Dermis blood vessel endothelial cell (primary cell): Measurements from ENCODE around the gene CTSD. TPM values are rescaled to one million over a fixed set of nuclear protein-coding genes. Genes with fewer than 3 reads are reported as not detected.
A peak's percentile ranks its signal among the peaks of the same experiment; 100 is the strongest.
"Not testable (repeated sequence)": the region's sequence is repeated elsewhere in the genome, so short reads cannot be mapped to it uniquely, and the experiment has no call there.

Experiments used
- DNase-seq: peaks from one replicate; pipeline ENCODE4 v3.0.0; 2010
- total RNA-seq: library from RNA; depleted of rRNA; stranded (reverse); fragments of >200 nt; gene quantifications from 2 replicates; pipeline ENCODE4 v1.2.3, GENCODE V29; 2014

CTSD gene
- total RNA-seq, 1 donor from 2014 or later: 383 TPM

DNA sequence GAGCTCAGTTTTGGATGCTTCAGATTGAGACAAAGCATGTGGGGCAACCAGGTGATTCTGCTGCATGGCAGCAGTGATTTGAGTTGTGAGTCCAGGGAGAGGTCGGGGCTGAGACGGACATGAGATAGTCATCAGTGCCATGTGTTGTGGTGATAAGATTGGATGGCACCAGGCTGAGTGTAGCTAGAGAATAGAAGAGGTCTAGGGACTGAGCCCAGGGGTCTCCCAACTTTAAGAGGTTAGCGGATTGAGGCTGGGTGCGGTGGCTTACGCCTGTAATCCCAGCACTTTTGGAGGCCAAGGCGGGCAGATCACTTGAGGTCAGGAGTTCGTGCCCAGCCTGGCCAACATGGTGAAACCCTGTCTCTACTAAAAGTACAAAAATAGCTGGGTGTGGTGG is 6.3 kb upstream of the CTSD start:
- no peak for DNase-seq

DNA sequence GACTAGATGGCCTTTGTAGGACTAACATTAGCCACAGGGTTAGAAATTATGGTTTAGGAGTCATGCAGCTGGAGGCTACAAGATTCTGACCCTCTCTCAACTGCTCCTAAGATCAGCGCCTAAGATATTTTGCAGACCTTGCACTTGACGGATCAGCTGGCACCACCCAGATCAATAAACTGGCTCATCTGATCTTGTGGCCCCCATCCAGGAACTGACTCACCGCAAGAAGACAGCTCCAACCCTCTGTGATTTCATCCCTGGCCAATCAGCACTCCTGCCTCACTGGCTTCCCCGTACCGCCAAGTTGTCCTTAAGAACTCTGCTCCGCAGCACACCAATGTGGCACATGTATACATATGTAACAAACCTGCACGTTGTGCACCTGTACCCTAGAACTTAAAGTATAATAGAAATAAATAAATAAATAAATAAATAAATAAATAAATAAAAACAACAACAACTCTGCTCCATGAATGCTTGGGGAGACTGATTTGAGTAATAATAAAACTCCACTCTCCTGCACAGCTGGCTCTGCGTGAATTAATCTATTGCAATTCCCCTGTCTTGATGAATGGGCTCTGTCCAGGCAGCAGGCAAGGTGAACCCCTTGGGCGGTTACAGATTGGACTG is 5.7 kb upstream of the CTSD start:
- not testable (repeated sequence) for DNase-seq

DNA sequence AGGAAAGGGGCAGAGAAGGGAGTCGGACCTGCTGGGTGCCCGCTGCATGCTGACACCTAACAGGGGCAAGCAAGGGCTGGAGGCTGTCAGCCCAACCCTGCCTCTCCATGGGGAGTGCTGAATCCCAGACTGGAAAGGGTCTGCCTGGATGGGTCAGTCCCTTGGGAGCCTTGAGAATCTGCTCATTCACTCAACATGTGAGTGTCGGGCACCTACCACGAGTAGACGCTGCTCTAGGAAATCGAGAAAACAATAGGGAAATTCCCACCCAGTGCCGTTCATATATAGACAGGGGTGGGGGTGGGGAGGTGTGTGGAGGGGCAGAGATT is 4.4 kb upstream of the CTSD start:
- DNase-seq: no peak

DNA sequence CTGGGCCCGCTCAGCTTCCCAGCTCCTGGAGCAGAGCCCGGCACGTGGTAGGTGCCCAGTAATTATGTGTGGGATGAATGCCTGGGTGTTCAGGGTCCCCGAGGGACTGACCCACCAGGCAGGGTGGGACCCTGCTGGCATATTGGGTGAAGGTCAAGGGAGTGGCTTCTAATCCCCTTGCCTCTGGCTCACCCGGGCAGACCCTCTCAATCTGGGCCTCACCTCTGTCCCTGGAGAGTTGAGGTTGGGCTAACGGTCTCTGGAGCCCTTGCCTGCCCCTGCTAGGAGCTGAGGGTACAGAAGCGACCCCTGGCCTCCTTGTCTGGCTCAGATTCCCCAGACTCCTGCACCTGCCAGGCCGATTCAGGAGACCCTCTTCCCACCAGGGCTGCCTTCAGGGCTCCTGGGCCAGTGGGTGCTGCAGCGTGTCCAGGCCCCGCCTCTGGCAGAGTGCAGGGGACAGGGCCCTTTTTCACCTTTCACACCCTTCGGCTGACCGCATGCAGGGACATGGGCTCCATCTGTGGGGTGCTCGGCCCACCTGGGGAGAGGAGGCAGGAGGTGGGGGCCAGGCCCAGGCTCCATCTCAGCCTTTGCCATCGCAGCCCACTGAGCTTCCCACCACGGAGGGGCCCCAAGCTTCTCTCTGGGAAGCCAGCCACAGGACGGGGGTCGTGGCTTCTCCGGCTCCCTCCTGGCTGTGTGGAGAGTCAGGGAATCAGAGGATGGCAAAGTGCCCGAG is 3.8 kb upstream of the CTSD start:
- DNase-seq: no peak

DNA sequence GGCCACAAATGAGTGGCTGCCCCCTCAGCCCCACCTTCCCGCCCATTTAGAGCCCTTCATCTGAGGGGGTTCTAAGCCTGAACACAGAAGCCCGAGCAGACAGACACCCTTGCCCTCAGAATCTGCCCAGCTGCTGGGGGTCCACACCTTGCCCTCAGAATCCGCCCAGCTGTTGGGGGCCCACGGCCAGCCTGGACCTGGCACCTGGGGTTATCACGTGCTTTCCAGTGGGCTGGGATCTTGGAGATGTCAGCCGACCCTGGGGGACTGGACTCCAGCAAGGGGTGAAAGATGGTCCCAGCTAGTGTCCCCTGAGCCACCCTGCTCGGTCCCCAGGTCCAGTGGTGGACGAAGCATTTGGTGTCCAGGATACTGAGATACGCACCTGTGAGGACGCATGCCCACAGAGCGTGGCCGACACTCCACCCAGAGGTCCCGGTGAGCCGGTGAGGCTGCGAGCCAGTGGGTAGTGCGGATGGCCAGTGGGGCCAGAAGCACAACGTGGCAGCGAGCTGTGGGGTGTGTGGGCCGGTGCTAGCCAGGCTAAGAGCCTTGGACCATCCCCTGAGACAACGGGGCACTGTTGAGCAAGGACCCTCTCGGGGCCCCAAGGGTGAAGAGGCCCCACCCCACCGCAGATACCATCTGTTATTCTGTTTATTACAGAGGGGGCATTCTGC is 3.1 kb upstream of the CTSD start:
- DNase-seq: no peak

DNA sequence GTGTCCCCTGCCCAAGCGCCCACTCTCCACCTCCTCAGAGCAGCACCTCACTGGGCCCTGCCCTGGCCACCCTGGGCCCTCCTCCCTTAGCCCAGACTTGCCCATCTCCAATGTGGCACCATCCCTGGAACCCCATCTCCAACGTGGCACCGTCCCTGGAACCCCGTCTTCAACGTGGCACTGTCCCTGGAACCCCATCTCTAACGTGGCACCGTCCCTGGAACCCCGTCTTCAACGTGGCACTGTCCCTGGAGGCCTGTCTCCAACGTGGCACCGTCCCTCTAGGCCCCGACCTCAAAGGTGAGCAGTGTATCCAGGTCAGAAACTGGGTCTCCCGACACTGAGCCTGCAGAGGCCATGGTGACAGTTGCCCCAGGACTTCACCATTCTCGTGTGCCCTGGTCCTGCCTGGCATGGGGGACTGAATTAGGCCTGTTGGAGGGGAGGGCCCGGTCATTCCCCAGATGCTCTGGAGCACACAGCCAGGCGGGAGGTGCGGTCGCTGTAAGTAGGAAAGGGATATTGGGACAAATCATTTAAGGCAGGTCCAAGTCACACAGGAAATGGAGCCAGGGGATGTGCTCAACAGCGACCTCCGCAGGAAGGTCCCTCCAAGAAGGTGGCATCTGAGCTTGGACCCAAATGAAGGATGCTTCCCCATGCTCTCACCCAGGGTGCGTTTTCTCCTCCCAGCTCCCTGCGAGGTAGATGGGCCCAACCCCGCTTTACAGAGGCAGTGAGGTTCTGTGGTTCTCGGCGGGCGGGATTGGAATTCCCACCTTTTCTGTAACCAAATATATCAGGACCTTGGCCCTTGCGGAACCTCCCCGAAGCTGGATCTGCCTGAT is 2.4 kb upstream of the CTSD start:
- DNase-seq: no peak

DNA sequence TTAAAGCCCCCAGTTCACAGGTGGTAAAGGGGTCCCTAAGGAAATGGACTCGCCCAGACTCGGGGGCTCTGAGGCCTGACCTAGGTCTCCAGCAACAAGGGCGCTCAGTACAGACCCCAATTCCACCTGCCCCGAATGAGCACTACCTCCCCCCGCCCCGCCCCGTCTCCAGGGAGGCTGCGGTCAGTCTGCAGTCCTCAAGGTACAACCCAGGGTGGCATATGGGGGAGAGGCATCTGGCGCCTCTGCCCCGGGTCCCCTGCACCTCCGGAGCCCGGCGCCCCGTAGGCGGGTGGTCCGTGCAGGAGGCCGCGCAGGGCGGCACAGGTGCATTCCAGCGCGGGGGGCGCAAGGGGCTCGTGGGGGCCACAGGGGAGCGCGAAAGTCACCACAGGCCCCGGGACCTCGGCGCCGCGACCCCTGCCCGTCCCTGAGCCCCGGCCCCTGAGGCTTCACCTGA is 361 bp downstream of the CTSD start:
- DNase-seq: no peak

DNA sequence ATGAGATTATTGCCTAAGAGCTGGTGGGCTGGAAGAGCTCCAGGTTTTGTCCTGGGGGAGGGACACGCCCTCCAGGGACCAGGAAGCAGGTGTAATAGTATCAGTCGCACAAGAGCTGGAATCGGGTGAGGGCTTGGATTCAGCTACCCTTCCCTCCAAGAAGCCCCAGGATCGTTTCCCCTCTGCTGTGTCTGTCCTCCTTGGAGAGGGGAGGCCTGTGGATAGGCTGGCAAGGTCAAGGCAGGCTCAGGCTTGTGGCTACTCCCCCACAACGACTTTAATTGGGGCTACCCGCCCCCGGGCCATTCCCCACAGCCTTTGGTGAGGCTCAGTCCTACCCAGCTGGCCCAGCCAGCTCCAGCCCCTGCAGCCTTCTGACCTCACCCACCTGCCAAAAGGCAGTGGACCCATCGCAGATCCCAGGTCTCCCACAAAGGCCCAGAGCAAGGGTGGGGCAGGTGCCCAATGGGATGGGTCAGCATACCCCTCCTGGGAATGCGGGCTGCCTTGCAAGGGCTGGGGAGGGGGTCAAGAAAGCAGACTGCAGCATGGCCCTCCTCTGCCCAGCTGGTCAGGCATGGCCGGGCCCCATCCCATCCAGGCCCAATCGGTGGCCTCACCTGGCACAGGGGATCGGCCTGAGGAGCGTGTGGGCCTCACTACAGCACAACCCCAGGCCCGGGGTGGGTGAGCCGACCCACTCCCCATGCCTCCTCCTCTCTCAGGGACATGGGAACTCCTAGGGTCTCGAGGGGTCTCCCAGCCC is 1.0 kb downstream of the CTSD start:
- peak; percentile 47 for DNase-seq

DNA sequence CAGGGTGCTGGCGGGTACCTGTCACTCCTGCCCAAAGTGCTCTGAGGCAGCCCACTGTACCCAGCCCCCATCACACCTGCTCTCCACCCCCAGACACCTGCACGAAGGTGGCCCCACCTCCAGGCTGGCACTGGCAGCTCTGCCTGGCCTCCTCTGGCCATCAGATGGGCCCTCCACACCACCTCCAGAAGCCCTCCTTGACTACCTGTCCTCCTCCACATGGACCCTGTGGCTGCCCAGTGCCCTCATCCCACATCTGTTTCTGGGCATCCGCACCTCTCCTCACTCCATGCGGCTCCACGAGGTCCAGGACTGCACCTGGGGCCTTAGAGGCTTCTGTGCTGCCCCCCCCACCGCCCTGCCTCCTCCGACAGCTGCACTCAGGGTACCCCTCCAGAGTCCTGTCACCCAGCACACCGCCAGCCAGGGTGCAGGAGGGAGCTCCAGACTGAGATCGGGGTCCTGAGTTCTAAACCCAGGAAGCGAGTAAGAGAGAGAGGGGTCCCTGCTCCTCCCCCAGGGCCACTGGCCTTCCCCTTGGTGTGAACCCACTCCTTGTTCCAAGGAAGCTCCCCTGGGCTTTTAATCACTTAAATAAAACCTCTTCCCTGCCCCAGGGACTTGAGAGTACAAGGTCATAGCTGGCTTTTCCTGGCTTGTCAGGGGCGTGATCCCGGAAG is 1.7 kb downstream of the CTSD start:
- no peak for DNase-seq

DNA sequence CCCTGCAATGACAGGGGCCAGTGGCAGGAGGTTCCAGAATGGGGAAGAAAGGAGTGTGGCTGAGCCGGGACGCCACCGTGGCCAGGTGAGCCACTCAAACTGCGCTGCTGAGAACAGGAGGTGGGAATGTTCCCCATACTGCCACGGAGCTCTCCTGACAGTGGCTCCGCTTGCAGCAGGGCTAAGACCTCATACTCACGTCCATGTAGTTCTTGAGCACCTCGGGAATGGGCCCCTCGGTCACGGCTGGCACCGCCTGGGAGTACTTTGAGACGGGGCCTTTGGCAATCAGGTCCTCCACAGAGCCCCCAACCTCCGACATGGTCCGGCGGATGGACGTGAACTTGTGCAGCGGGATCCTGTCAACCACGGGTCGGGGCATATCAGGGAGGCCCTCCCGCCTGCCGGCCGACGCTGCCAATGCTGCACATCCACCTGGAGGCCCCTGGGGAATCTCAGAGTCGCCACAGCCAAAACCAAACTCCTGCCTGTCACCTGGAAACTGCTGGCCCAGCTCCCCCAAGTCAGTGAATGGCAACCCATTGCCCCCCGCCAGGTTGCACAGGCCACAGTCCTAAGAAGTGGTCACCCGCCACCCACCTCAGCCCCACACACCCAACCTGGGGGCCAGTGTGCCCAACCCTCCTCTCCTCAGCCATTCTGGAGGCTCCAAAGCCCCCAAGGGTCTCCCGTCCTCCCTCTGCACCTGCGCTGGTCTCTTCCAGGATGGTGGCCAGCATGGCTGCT is 2.4 kb downstream of the CTSD start:
- no peak for DNase-seq

DNA sequence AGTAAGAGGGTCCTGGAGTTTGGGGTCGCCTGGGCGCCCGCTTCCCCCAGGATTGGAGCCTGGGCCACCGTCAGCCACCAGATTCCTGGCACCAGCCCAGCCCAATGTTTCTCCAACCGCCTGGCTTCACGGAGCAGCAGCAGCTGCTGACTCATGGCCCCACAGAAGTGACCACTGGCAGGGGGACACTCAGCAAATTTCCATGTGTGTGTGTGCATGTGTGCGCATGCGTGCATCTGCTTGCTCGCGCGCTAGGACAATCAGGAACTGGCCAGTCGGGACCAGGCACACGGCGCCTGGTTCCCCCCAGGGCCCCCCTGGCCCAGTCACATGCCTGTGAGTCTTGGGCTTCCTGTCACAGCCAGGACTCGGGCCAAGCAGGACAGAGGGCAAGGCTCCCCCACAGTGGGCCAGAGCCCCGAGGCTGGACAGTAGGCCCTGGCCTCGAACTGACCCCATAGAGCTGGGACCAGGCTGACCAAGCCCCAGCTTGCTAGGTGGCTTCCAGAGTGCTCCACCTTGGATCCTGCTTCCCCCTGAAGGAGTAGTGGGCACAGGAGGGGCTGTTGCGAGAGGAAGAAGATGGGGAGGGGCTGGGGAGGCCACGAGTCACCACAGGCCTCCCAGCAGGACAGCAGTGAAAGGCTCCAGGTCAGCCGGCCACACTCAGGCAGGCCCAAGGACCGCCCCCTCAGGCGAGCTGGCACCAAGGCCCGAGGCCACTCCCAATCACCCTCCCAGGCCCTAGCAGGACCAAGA is 3.2 kb downstream of the CTSD start:
- DNase-seq: peak; percentile 74

DNA sequence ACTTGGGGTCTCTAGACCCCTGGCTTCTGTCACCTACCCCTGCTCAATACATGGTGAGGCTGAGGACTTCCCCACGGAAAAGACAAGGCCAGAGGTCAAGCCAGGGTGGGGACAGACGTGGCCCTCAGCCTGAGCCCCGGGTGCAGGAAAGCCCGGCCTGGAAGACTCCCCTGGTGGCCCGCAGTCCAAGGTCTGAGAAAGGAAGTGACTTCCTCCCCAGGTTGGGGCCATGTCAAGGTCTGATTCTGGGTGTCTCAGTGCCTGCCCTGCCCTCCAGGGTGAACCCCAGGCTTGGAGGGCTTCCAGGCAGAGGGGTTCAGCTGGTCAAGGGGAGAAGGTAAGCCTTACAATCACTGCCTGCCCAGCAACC is 3.9 kb downstream of the CTSD start:
- no peak for DNase-seq

DNA sequence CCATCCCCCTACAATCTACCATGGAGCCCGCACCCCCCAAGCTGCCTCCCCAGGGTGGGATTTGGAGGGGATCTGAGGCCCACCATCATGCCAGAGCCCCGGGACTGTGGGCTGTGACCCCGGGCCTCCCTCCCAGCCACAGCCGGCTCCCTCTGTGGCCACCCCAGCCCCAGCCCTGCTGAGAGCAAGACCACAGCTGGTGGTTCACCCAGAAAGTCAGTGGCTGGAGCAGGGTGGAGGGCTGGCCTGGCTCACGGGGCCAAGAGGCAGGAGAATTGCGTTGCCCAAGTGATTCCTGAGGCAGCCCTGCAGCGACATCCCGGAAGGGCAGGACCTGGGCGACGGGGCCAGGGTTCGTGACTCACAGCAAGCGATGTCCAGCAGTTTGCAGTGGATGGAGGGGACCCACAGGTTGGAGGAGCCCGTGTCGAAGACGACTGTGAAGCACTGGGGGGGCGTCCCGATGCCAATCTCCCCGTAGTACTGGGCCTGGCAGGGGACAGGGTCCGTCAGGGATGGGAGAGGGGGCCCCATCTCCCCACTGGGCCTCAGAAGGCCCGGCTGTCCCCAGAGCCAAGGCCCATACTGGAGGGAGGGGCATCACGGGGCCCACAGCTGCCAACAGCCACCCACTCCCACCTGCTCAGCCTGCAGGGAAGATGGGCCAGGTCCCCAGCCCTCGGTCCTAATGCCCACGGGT is 4.4 kb downstream of the CTSD start:
- no peak for DNase-seq

DNA sequence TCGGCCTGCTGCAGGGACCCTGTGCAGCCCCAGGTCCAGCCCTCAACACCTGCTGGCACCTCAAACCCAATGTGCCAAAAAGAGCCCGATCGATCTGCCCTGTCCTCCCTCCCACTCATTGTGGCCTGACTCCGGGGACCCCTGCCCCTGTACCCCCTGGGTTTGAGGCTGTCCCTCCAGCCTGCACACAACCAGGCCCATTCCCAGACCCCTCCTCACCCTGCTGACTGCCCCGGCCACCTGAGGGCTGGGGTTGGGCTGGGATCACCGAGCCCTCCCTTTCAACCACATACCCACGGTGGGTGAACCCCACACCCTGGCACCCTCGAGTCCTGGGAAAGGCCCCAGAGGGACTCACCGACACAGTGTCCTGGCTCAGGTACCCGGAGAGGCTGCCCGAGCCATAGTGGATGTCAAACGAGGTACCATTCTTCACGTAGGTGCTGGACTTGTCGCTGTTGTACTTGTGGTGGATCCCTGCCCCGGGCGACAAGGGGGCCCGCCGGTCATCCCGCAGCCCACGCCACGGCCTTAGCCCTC is 5.0 kb downstream of the CTSD start:
- DNase-seq: no peak

DNA sequence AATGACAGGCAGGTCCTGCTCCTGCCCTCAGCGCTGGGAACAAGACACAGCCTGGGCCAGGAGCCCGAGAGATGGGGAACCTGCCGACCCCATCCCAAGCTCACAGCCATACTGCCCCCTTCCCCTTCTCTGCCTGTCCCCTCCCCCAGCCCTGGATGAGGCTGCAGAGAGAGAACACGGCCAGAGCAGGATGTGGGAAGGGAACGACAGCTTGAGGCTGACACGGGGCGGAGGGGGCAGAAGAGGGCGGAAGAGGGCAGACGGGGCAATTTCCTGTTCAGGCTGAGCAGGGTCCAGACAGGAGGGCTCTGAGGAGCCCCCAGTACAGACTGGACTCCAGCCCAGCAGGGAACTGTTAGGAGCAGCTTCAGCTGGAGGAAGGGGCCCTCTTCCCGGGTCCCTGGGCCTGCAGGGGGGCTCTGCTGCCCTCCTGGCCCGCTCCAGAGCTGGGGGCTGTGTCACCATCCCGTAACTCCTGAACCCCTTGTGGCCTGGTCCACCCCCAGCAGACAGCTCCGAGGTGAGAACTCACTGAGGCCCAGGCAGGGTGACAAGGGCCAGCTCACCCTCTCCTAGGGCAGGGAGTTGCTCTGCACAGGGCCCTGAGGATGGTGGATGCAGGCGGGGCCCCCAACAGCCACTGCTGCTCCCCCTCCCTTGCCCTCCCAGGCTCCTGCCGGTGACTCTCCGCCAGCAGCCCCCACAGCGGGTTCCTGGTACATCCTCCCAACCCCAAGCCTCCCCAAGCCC is 5.7 kb downstream of the CTSD start:
- no peak for DNase-seq

DNA sequence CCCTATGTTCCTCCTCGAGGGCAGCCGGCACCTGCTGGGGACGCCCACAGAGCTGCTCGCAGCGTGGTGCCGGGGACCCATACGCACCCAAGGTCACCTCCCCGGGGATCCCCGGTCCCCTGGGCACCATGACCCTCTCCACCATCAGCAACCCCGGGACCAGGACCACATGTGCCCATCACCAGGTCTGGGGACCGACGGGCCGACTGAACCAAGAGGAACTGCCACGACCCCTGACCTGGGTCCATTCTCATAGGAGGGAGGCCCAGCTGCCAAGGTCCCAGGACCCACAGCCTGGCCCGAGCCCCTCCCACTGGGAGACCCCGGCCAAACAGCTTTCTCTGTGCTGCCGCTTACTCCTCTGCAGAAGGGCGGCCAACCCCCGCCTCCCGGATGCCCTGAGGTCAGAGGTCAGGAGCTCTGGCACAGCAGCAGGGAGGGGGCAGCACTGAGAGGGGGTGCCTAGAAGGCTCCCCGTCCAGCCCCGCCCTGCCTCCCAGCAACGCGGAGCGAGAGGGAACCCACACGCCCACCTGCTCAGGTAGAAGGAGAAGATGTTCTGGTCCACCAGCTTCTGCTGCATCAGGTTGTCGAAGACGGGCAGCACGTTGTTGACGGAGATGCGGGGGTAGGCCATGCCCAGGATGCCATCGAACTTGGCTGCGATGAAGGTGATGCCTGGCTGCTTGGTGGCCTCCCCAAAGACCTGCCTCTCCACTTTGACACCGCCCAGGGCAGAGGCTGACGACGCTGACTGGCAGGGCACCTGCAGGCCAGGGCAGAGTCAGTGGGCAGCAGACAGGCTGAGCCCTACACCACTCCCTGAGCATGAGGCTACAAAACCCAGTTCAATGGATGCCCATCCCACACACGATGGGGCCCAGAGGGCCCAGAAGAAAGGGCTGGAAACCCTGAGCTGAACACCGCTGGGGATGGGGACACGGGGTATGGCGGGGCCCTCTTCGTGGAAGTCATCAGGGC is 6.6 kb downstream of the CTSD start:
- no peak for DNase-seq
